ENCODE results near the gene NTM.

Gene NTM

DNA sequence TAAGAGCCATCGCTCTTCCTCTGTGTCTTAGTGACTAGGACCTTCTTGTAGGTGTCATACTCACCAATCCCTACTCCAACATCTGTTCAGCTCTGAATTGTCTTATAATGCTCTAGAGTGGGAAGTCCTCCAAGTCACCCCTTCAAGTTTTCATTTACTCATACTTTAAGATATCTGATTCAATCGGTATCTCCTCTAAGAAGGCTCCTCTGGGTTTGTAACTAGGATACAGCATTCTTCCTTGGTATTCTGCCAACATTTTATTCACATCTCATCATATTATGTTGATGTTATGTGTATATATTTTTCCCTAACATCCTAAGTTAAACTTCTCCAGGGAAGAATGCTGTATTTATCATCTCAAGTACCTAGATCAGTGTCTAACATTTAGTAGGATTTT is 662.1 kb downstream of the NTM start:
- H3K4me3 ChIP-seq (ENCODE audit: low read length): no peak overlapping the region
- DNase-seq (ENCODE audit: low read depth): peak; percentile 70
- TF ChIP-seq, protein P1, sequence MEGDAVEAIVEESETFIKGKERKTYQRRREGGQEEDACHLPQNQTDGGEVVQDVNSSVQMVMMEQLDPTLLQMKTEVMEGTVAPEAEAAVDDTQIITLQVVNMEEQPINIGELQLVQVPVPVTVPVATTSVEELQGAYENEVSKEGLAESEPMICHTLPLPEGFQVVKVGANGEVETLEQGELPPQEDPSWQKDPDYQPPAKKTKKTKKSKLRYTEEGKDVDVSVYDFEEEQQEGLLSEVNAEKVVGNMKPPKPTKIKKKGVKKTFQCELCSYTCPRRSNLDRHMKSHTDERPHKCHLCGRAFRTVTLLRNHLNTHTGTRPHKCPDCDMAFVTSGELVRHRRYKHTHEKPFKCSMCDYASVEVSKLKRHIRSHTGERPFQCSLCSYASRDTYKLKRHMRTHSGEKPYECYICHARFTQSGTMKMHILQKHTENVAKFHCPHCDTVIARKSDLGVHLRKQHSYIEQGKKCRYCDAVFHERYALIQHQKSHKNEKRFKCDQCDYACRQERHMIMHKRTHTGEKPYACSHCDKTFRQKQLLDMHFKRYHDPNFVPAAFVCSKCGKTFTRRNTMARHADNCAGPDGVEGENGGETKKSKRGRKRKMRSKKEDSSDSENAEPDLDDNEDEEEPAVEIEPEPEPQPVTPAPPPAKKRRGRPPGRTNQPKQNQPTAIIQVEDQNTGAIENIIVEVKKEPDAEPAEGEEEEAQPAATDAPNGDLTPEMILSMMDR (conservative IDR thresholded peaks at IDR 0.05; ENCODE audit: low read length): no peak

DNA sequence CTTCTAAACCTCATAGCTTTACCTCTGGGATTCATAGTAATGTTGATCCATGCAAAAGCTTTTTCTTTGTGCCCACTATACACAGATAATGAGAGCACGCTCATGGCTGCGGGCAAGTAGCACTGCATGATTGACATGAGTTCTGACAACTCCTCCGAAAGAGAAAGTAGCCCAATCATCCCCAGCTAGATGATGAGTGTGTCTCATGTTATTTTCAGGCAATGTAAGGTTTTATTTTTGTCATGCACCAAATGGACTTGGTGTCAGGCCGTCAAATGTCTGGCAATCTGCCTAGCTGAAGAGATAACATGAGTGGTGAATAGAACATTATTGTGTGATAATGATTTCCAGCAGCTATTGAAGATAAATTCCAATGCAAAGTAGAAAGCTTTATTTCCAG is 662.6 kb downstream of the NTM start:
- no peak for DNase-seq (ENCODE audit: low read depth)
- TF ChIP-seq, protein P1 (conservative IDR thresholded peaks at IDR 0.05; ENCODE audit: low read length): no peak
- H3K4me3 ChIP-seq (ENCODE audit: low read length): no peak overlapping the region

DNA sequence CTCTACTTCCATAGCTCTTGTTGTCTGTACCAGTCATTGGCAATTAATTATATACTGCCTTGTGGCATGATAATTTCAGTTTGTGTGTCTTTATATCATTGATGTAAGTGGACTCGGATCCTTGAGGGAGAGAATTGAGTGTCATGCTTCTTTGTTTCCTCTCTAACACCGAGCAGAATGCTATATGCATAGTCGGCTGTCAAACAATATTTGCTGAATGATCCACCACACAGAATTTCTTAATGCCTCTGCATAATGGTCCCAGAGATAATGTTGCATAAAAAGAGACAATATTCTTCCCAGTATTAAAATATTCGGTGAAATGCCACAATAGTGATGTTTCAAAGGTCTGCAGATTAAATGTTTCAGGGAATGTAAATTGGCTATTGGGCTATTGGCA is 664.8 kb downstream of the NTM start:
- DNase-seq (ENCODE audit: low read depth): no peak
- H3K4me3 ChIP-seq (ENCODE audit: low read length): no peak overlapping the region
- TF ChIP-seq, protein P1 (conservative IDR thresholded peaks at IDR 0.05; ENCODE audit: low read length): no peak

DNA sequence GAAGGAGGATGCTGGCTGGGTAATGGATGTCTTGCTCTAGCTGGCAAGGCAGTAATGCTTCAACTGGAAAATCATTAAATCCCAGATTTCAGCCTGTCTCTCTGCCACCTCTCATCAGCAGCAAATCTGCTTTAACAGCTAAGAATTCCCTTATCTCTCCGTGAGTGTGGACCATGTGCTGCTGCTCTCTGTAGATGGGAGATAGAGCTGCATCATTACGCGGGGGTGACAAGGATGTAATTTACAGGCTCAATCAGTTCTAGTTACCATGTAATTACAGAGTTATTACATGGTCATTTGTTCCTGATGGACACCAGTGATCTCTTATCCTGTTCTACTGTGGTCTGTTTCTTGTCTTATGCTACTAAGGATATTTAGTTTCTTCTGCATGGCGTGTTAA is 665.4 kb downstream of the NTM start:
- TF ChIP-seq, protein P1 (conservative IDR thresholded peaks at IDR 0.05; ENCODE audit: low read length): no peak
- no peak overlapping the region for H3K4me3 ChIP-seq (ENCODE audit: low read length)
- no peak for DNase-seq (ENCODE audit: low read depth)

DNA sequence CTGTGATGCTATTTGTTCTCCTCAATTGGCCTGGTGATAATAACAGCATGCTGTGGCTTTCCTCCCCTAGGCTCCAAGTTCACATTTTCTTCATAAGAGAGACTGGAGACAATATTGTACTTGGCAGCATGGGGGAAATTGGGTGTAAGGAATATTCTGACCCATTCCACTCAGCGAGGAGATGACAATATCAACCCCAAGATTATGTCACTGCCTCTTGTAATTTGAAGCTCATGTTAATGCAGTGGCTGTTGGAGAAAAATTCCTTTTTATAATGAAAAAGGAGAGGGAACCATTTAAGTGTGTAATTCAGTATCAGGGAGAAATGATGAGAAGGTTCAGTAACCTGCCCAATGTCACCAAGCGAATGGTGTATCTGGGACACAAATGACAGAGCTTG is 665.8 kb downstream of the NTM start:
- no peak for DNase-seq (ENCODE audit: low read depth)
- H3K4me3 ChIP-seq (ENCODE audit: low read length): no peak overlapping the region
- TF ChIP-seq, protein P1 (conservative IDR thresholded peaks at IDR 0.05; ENCODE audit: low read length): no peak

DNA sequence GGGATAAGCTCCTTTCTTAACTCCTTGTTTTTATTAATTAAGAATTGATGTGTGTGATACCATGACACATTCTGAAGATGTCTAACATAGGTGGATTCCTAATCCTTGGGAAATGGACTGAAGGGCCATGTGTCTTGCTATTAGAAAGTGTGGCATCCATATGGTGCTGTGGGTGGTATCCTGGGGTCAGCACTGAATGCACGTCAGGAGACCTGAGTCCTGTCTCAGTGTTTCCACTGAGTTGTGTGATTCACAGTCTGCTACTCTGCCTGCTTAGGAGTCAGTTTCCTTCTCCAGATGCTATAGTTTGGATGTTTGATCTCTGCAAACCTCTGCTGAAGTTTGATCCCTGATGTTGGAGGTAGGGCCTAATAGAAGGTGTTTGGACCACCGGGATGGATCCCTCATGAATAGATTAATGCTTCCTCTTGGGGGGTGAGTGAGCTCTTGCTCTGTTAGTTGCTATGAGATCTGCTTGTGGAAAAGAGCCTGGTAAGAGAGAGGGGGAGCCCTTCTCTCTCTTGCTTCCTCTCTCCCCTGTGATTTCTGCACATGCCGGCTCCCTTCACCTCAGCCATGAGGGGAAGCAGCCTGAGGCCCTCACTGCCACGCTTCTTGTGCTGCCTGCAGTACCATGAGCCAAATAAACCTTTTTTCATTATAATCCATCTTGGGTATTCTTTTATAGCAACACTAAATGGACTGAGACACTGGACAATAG is 666.5 kb downstream of the NTM start:
- TF ChIP-seq, protein P1 (conservative IDR thresholded peaks at IDR 0.05; ENCODE audit: low read length): no peak

DNA sequence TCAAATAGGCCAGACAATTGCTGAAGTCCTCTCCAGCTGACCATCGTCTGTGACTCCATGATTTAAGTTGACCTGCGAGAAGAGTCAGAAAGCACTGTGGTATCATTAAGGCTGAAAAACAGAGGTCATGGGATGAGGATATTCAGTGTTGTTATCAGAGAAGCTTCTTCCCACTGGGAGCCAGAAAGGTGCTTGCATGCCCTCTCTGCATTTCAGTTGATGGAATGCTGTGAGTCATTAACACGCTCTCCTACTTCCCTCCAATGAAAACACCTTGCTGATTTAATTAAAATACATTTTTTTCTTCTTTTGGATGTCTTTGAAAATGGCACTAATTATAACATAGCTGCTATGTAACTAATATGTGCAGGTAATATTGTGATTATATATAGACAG is 667.0 kb downstream of the NTM start:
- no peak overlapping the region for H3K4me3 ChIP-seq (ENCODE audit: low read length)
- TF ChIP-seq, protein P1 (conservative IDR thresholded peaks at IDR 0.05; ENCODE audit: low read length): no peak
- no peak for DNase-seq (ENCODE audit: low read depth)

More for the DNA sequence above, 666.5 kb downstream of the NTM start:
- H3K4me3 ChIP-seq (ENCODE audit: low read length): no peak overlapping the region
- peak; percentile 40 for DNase-seq (ENCODE audit: low read depth)
